ENCODE data around the gene DENND4C. TPM values are rescaled to one million over a fixed set of nuclear protein-coding genes. Genes with fewer than 3 reads are reported as not detected.
"Not testable (repeated sequence)": the region's sequence is repeated elsewhere in the genome, so short reads cannot be mapped to it uniquely, and the experiment has no call there.

Gene DENND4C
- total RNA-seq, 1 experiment from 2014 or later, result 19.3 TPM

- no peak for DNase-seq (ENCODE audit: low spot score)
Measured at GRCh38 chr9:19224563-19224962, 5.9 kb upstream of the DENND4C start.

DNA sequence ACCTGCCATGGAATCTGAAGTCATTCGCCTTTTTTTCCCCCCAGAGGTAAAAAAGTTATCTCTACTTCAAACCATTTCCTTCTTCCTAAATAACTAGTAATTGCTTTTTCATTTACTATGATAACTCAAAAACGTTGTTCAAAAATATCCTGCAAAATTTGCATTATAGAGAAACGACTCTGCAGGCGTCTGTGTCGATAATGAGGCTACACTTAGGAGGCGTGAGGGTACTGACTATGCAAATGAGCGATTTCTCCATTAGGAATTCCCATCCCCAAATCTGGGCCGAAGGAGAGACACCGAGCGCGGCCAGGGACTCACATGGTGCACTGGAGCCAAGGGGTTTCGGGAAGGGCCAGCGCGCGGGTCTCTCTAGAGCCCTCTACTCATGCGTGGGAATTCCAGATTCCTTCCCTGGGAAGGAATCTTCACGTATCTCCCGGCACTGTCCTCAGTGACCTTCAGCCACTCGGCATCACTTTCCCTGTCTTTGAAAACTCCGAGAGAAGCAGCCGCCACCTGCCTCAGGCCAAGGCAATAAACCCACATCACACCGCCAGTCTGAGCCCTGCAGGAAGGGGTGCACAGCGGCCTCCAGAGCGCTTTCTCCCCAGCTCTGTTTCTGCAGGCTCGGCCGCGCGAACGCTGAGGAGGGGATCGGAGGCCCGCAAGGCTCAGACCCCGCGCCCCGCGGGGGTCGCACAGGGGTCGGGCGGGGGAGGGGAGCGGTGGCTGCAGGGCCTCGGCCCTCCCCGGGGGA lies 718 bp upstream of the DENND4C start:
- peak; percentile 21 for DNase-seq (ENCODE audit: low spot score)

- peak; percentile 9 for DNase-seq (ENCODE audit: low spot score)
Measured at GRCh38 chr9:19231126-19231903, 822 bp downstream of the DENND4C start.

GRCh38 chr9:19231904-19232822 lies 1.7 kb downstream of the DENND4C start:
- no peak for DNase-seq (ENCODE audit: low spot score)

DNA sequence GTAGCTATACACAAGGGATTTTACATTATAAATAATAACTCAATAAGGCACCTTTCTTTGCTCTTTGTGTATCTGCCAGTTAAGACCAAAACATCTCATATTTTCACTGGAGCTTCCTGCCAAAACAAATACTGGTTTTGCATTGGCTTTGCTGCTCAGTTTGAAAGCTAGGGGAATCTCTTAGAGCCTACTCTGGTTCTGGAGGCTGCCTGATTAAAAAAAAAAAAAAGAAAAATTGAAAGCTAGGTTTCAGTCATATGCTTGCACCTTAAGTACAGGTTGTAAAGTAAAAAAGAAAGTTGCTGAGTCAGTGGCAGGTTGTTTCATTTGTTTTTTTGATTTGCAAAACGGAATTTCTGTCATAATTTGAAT lies 2.3 kb downstream of the DENND4C start:
- DNase-seq (ENCODE audit: low spot score), result no peak

DNA sequence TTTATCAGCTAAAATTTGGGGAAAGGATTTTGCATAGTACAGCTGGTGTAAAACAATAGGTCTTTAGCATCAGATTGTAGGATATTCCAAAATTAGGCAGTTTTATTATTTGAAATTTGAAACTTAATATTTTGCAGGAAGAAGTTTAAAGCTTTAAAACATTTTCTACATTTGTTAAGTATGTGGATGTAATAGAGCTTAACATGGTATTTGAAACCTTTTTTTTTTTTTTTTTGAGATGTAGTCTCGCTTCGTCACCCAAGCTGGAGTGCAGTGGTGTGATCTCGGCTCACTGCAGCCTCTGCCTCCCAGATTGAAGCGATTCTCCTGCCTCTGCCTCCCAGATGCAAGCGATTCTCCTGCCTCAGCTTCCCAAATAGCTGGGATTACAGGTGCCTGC lies 2.9 kb downstream of the DENND4C start:
- DNase-seq (ENCODE audit: low spot score), result no peak

DNA sequence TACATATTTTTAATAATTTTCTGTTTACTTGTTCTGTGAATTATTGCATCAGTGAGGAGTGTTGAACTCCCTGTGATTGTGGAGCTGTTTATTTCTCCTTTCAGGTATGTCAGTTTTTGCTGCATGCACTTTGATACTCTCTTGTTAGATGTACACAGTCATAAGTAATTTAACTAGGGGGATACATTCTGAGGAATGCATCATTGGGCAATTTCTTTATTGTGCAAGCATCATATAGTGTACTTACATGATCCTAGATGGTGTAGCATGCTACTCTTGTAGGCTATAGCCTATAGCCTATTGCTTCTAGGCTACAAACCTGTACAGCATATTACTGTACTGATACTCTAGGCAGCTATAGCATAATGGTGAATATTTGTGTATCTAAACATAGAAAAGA lies 9.5 kb downstream of the DENND4C start:
- DNase-seq (ENCODE audit: low spot score), result no peak

- no peak for DNase-seq (ENCODE audit: low spot score)
Measured at GRCh38 chr9:19241728-19242127, 11.2 kb downstream of the DENND4C start.

- no peak for DNase-seq (ENCODE audit: low spot score)
Measured at GRCh38 chr9:19243366-19244033, 13.0 kb downstream of the DENND4C start.

- DNase-seq (ENCODE audit: low spot score), result no peak
Measured at GRCh38 chr9:19246891-19247290, 16.4 kb downstream of the DENND4C start.

DNA sequence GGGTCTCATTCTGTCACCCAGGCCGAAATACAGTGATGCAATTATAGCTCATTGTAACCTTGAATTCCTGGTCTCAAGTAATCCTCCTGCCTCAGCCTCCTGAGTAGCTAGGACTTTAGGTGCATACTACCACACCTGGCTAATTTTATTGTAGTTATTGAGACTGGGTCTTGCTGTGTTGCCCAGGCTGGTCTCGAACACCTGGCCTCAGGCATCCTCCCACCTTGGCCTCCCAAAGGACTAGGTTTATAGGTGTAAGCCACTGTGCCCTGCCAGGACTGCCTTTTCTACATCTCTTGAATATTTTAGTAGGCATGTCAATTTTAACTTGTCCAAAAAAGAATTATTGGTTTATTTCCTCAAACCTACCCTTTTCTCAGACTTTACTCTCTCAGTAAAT lies 16.9 kb downstream of the DENND4C start:
- DNase-seq (ENCODE audit: low spot score), result no peak

GRCh38 chr9:19250346-19250745 lies 19.9 kb downstream of the DENND4C start:
- DNase-seq (ENCODE audit: low spot score), result not testable (repeated sequence)

- DNase-seq (ENCODE audit: low spot score), result not testable (repeated sequence)
Measured at GRCh38 chr9:19251203-19251602, 20.7 kb downstream of the DENND4C start.

- not testable (repeated sequence) for DNase-seq (ENCODE audit: low spot score)
Measured at GRCh38 chr9:19251622-19252021, 21.1 kb downstream of the DENND4C start.

DNA sequence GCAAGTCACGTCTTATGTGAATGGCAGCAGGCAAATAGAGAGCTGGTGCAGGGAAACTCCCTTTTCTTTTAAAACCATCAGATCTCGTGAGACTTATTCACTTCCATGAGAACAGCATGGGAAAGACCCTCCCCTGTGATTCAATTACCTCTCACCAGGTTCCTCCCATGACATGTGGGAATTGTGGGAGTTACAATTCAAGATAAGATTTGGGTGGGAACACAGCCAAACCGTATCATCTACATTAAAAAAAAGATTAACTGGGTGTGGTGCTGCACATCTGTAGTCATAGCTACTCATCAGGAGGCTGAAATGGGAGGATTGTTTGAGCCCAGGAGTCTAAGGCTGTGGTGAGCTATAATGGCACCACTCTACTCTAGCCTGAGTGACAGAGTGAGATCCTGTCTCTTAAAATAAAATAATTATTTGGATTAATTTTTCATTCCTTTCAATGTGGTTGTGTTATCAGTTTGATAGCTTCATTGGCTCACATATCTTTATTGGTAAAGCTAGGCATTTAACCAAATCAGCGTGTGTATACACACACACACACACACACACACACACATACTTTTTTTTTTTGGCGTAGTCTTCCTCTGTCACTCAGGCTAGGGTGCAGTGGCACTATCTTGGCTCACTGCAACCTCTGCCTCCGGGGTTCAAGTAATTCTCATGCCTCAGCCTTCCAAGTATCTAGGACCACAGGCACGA lies 21.8 kb downstream of the DENND4C start:
- no peak for DNase-seq (ENCODE audit: low spot score)

DNA sequence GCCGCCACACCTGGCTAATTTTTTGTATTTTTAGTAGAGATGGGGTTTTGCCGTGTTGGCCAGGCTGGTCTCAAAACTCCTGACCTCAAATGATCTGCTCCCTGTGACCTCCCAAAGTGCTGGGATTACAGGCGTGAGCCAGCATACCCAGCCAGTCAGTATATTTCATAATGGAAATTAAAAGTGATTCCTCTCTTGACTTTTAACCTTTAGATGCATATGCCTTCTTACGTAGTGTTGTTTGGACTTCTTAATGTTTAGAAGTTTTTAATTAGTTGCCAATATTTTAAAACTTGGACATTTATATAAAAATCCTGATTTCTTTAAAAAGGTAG lies 22.4 kb downstream of the DENND4C start:
- no peak for DNase-seq (ENCODE audit: low spot score)

GRCh38 chr9:19255112-19255511 lies 24.6 kb downstream of the DENND4C start:
- no peak for DNase-seq (ENCODE audit: low spot score)

DNA sequence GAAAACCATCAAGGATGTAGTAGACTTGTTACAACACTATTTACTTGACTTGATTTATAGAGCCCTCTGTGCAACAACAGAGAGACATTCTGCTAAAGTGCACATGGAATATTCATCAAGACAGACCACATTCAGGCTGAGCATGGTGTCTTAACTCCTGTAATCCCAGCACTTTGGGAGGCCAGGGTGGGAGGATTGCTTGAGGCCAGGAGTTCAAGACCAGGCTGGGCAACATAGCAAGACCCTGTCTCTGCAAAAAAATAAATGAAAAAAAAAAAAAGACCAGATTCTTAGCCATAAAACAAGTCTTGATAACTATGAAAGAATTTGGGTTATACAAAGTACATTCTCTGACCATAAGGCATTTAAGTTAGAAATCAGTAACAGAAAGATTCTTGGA lies 25.3 kb downstream of the DENND4C start:
- DNase-seq (ENCODE audit: low spot score), result no peak

GRCh38 chr9:19259665-19260255 lies 29.3 kb downstream of the DENND4C start:
- not testable (repeated sequence) for DNase-seq (ENCODE audit: low spot score)

GRCh38 chr9:19265602-19266001 lies 35.1 kb downstream of the DENND4C start:
- DNase-seq (ENCODE audit: low spot score), result not testable (repeated sequence)
